NCI-H187 (cell line): ENCODE data around the gene TMUB2.
A peak's percentile ranks its signal among the peaks of the same experiment; 100 is the strongest.
"Not testable (repeated sequence)": the region's sequence is repeated elsewhere in the genome, so short reads cannot be mapped to it uniquely, and the experiment has no call there.

Source experiments
- DNase-seq, 2 experiments: peaks; one replicate each; lab custom pipeline; 2025; lab: John Stamatoyannopoulos, UW

TMUB2 gene

DNA sequence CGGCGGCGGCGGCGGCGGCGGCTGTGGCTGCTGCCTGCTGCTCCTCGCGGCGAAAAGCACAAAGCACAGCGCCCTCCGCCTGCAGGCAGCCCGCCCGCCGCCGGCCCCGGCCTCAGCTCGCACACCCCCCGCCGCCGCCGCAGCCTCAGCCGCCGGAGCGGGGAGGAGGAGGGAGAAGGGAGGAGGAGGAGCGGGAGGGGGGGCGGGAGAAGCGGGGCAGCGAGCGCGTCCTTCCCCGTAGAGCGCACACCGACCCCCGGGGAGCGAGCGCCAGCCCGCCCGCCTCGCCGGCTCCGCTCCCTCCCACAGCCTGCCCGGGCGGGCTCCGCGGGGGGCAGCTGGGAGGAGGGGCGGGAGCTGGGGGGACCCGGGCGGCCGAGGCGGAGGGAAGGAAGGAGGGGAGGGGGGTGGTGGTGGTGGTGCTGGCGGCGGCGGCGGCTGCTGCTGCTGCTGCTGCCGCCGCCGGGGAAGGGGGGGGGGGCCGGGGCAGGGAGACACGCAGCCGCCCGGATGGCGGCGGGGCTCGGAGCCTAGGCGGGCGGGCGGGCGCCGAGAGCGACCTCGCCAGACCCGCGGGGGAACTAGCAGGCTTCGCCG is 32.9 kb downstream of the TMUB2 start, which contains the start of gene UBTF:
Gene UBTF (minus strand): TSS at position 60 of the 597 bp plus-strand sequence. CDS start 1,446 bp downstream, outside the sequence.
- DNase-seq, result peak in 1 of 2 experiments; percentile 64

DNA sequence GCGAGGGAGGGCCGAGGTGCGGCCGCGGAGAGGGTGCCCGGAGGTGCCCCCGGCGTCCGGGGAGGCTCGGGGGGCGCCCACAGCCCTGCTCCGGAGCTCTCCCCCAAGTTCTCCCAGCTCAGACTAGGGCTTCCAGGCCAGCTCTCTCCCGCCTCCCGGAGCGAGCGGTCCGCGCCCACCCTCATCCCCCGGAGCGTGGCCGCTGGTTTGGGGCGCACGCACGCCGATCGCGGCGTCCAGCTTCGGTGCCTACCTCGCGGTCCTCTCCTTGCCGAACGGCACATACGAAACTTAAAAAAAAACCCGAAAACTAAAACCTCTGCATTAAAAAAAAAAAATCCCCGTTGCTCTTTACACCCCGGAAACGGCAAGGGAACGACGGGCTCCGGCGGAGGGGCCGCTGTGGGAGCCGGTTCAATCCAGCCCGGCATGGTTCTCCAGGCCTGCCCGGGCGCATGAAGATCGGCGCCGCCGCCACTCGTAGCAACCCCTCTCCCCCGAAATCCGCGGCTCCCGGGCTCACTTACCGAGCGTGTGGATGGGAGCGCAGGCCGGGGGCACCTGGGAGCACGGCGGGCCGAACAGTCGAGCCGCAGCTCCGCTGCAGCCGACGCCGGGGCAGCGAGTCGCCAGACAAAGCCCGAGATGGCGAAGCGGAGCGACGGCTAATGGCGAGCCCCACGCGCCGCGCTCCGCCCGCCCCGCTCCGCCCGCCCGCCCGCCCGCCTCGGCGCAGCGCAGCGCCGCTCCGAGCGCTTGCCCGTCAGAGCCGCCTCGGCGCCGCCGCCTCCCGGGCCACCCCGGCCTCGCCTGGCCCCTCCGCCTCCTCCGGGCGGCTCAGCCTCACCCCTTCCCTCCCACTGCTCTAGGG is 33.7 kb downstream of the TMUB2 start:
- no peak for DNase-seq

DNA sequence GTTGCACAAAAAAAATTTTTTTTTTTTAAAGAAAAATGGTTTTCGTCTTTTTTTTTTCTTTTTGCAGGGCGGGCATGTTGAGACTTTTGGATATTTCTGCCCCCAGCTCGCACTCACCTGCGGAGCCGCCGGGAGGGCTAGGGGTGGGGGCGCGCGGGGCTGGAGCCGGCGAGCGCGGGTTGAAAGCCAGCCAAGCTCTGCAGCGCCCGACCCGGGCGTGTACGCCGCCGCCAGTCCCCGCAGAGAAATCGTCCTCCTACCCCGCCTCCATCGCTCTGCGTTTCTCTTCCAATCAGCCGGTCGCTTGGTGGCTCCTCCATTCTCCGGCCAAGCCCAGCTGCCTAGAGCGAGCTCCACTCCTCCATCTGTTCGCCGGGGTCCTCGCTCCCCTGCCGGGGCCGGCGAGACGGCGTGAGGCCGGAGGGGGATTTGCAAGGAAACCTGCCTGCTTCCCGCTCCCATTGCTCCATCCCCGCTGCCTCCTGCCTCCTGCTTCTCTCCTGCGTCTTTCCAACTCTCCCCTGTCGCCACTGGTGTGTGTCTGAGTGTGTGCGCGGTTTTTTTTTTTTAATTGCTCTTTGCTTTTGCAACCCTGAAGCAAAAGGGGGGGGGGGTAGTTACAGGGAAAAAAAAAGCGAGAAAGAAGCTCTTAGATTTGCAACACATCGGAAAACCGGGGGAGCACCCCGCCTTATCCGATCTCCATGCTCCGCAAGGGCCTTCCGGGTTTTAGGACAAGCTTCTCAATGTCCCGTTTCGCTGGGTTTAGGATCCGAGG is 34.5 kb downstream of the TMUB2 start:
- peak; percentile 26 to 52 for DNase-seq

DNA sequence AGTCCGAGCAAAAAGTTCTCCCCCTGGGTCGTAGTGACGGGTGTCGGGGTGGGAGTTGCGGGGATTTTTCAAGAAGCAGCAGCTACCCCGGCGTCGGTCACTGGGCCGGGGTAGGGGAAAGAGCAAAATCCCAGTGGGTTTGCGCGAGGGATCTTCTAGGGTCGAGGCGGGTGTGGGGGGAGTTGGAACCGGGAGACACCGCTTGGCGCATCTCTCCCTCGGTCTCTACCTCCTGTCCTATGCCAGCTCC is 35.0 kb downstream of the TMUB2 start:
- no peak for DNase-seq

DNA sequence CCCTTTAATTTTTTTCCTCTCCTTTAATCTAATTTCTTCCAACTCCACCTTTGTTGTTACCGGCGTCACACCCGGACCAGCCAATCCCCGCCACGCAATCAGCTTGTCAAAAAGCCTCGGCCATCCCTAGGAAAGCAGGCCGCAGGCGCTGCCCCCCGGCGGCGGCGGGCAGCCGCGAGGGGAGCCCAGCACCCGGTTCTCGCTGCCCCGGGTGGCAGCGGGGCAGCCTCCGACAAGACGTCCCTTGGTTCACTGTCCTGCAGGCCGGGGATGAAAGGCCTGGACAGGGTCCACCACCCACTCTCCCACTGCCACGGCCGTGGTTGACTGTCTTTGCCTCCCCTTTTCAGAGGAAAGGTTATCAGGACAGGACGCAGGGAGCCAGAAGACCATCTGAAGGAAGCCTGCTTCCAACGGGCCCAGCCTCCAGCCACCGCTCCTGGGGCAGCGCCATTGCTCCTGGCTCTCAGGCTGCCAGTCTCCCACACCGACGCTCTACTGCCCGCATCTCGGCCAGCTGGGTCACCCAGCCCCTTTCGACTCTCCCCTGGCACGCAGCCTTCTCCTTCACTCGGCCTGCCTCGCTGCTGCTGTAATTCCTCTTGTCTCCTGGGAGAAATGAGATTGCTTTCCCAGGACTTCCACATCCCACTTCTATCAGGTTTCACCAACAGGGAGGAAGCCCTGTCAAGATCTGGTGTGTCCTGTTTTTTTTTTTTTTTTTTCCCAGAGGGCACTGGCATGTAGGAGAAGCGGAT is 35.5 kb downstream of the TMUB2 start:
- peak in 1 of 2 experiments; percentile 30 for DNase-seq

DNA sequence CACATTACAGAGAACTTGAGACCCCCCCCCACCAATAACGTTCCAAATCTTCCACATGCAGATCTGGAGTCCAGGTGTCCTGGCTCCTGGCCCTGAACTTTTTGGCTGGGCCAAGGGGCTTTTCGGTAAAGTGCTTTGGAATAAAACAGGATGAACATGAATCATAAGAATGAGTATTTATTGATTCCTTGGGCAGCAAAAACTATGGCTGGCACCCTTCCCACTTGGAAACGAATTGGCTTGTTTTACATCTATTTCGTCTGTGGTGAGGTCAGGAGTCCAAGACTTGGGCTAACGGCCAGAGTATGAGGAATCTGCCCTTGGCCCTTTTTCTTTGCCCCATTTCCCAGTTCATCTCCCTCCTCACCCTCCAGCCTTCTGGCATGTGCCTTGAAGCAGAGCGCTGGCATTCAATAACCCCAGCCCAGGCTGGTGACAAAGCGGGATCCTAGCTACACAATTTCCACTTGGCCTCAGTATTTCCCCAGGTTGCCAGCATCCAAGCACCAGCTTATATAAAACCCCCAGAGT is 36.8 kb downstream of the TMUB2 start:
- no peak for DNase-seq

DNA sequence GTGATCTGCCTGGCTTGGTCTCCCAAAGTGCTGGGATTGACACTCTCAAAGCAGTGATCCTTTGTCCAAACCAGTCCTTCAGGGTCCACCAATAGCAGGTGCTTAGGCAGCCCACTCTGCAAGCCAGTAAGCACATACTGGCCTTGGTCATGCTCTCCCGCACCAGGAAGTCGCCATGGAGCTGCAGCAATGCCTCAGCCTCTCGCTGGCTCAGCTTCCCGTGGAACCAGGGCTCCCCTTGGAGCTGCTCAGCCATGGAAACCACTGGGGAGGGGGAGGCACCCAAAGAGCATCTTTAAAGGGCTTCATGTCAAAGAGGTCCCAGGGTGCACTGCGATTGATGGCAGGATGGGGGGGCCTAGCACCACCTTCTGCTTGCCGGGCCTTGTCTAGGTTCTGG is 42.3 kb downstream of the TMUB2 start:
- no peak for DNase-seq

DNA sequence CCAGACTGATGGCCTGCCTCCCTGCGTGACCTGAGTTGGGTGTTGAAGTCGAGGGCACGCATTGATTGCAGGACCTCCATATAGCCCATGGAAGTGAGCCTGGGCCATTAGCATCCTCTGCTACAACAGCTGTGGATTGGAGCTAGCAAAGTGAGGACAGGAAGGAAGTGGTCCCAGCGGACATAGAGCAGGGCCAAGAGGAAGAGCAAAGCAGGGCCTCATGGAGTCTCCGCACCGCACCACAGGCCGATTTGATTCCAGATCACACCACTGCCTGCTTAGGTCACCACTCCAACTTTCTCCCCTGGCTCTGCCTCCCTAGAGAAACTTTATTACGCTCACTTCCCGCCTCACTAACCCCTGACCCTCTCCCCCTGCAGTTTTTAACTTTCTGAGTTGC is 43.4 kb downstream of the TMUB2 start:
- no peak for DNase-seq

DNA sequence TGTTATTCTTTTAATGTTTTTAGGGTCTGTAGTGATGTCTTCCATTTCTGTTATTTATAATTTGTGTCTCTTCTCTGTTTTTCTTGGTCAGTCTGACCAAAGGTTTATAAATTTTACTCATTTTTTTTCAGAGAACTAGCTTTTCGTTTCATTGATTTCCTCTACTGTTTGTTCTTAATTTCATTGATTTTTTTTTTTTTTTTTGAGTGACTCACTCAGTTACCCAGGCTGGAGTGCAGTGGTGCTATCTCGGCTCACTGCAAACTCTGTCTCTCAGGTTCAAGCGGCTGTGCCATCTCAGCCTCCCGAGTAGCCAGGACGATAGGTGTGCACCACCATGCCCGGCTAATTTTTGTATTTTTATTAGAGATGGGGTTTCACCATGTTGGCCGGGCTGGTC is 45.3 kb downstream of the TMUB2 start:
- DNase-seq, result no peak

DNA sequence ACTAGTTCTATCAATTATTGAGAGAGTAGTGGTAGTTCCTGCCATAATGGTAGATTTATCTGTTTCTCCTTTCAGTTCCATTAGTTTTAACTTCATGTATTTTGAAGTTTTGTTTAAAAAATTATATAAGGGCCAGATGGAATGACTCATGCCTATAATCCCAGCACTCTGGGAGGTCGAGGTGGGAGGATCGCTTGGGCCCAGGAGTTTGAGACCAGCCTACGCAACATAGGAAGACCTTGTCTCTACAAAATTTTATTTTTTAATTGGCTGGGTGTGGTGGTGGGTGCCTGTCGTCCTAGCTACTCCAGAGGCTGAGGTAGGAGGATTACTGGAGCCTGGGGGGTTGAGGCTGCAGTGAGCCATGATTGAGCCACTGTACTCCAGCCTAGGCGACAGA is 46.8 kb downstream of the TMUB2 start:
- no peak for DNase-seq

DNA sequence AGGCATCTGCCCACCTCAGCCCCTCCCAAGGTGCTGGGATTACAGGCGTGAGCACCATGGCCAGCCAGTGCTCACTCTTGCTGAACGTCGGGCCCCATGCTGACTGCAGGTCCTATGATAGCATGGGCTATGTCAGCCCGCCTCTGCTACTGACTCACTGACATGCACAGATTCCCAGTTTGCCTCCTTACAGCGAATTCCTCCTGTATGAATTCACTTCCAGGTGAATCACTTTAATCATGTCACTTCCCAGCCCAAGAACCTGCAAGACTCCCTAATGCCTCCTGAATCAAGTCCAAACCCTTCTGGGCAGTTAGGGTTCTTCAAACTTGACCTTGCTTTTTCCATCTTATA is 48.8 kb downstream of the TMUB2 start:
- DNase-seq, result no peak

DNA sequence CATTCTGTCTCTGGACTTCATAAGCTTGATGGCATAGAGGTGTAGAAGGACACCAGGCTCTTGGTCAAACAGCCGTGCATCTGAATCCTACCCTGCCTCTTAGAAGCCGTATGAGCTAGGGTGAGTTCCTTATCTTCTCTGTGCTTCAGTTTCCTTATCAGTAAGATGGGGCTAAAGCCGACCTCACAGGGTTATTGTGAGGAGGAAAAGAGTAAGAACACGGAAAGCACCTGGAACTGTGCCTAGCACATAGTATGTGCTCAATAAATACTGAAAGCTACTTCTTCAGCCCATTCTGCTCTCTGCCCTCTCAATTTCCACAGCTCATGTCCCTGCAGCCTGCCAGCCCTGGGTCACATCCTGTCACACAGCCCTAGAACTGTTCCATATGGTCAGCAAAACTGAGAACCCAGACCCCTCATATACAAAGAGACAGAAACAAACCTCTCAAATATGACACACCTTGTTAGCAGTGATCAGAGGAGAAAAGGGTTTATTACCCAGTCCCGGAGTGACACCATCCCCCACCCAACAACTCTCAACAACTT is 49.7 kb downstream of the TMUB2 start:
- no peak for DNase-seq

DNA sequence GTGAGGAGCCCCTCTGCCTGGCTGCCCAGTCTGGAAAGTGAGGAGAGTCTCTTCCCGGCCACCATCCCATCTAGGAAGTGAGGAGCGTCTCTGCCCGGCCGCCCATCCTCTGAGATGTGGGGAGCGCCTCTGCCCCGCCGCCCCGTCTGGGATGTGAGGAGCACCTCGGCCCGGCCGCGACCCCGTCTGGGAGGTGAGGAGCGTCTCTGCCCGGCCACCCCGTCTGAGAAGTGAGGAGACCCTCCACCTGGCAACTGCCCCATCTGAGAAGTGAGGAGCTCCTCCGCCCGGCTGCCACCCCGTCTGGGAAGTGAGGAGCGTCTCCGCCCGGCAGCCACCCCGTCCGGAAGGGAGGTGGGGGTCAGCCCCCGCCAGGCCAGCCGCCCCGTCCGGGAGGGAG is 51.1 kb downstream of the TMUB2 start:
- DNase-seq, result not testable (repeated sequence)

DNA sequence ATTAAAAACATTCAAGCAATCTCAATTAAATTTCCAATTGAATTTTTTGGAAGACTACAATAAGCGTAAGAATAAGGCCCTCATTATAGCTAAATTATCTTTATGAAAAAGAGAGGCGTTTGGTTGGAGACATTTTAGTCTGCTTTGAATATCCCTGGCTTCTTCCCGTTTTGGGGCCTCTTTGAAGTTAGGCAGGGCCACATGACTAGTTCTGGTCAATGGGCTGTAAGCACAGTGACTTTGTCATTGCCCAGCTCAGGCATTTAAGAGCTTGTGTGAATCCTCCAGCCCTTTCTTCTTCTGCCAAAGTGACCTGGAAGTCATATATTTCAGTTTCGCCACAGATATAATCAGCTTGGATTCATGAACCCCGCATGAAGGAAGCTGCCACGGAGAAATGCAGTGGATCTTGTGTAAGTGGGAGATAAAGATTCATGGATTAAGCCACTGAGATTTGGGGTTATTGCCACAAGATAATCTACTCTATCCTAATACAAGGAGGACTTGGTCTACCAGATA is 54.4 kb downstream of the TMUB2 start:
- DNase-seq, result no peak
